A549 (cell line): ENCODE results near the gene ANXA2. TPM values are rescaled to one million over a fixed set of nuclear protein-coding genes. Genes with fewer than 3 reads are reported as not detected.

Experiments
- ATAC-seq, 2 experiments: fragments of 200-7000 bp in 1 of 2; fragments of >200 bp in 1 of 2; cut with Nextera tagmentation in 1 of 2; cut with Tn5 transposase in 1 of 2; 3 replicates each; pipeline versions ENCODE4 v1.8.0 to v1.9.1; 2018 to 2020; ENCODE audit warnings: mild to moderate bottlenecking in 1 of 2, moderate library complexity in 1 of 2
- CTCF ChIA-PET: fragments of 300-600 bp; sonication (Branson Sonifier 250); formaldehyde crosslinking; extraction: SDS; loops from one replicate; lab custom pipeline; 2021; ENCODE audit warnings: antibody characterized with exemption, inconsistent platforms; lab: Yijun Ruan, JAX
- POLR2A ChIA-PET: fragments of 350-600 bp; formaldehyde crosslinking; extraction: SDS; loops from one replicate; lab custom pipeline; 2021; ENCODE audit warnings: antibody characterized with exemption, inconsistent platforms; lab: Yijun Ruan, JAX
- DNase-seq, 2 experiments: peaks; one replicate each; pipeline versions ENCODE4 v3.0.0 to v3.0.0-alpha.2; 2011 to 2016; ENCODE audit warnings: low read depth in 1 of 2, low spot score in 1 of 2
- FAIRE-seq: peaks from 2 replicates; lab custom pipeline; 2011; peaks lifted over from hg19 to GRCh38; lab: Jason Lieb, UNC
- H3K27ac ChIP-seq, 2 experiments: fragments of >200 bp; sonication (Bioruptor Twin); formaldehyde crosslinking; 3 replicates each; pipeline ENCODE4 v1.5.1; 2016 to 2017
- H3K4me1 ChIP-seq: fragments of >200 bp; sonication (Bioruptor Twin); formaldehyde crosslinking; 3 replicates; pipeline ENCODE4 v1.6.1; 2016
- H3K4me2 ChIP-seq: fragments of >200 bp; sonication (Bioruptor Twin); formaldehyde crosslinking; 3 replicates; pipeline ENCODE4 v1.6.1; 2016
- H3K4me3 ChIP-seq: fragments of >200 bp; sonication (Bioruptor Twin); formaldehyde crosslinking; 3 replicates; pipeline ENCODE4 v1.5.1; 2016
- H3K9me3 ChIP-seq: fragments of >200 bp; sonication (Bioruptor Twin); formaldehyde crosslinking; 3 replicates; pipeline ENCODE4 v1.6.1; 2016
- BCL3 ChIP-seq: fragments of >200 bp; sonication (Bioruptor Twin); formaldehyde crosslinking; IDR thresholded peaks from 3 replicates; pipeline ENCODE4 v1.6.1; 2016
- CBX8 ChIP-seq: fragments of 200-600 bp; sonication (generic); IDR thresholded peaks from 2 replicates; pipeline ENCODE4 v1.6.1; 2016
- CEBPB ChIP-seq, 2 experiments: fragments of >200 bp in 1 of 2; sonication (Bioruptor Twin) in 1 of 2; formaldehyde crosslinking in 1 of 2; IDR thresholded peaks; 2 replicates each; pipeline ENCODE4 v1.6.1; 2012 to 2016
- CHD4 ChIP-seq: fragments of 200-600 bp; sonication (generic); IDR thresholded peaks from 2 replicates; pipeline ENCODE4 v1.6.1; 2016; ENCODE audit warnings: antibody characterized with exemption, mild to moderate bottlenecking, borderline replicate concordance
- CTCF ChIP-seq: fragments of >200 bp; sonication (Bioruptor Twin); formaldehyde crosslinking; IDR thresholded peaks from 3 replicates; pipeline ENCODE4 v1.5.1; 2016
- E2F6 ChIP-seq: IDR thresholded peaks from 2 replicates; pipeline ENCODE4 v1.6.1; 2012; ENCODE audit warnings: low read depth, borderline replicate concordance
- EHMT2 ChIP-seq: fragments of 200-600 bp; sonication (generic); IDR thresholded peaks from 2 replicates; pipeline ENCODE4 v1.6.1; 2016; ENCODE audit warnings: antibody characterized with exemption, low read depth, mild to moderate bottlenecking, moderate library complexity
- ELK1 ChIP-seq: fragments of 150-350 bp; IDR thresholded peaks from 2 replicates; pipeline ENCODE4 v1.6.1; 2014; ENCODE audit warnings: low read depth, mild to moderate bottlenecking, low read length
- EP300 ChIP-seq, 2 experiments: fragments of >200 bp; sonication (Bioruptor Twin); formaldehyde crosslinking; IDR thresholded peaks; 2 replicates in 1 of 2; 3 replicates in 1 of 2; pipeline ENCODE4 v1.6.1; 2016 to 2017
- ESRRA ChIP-seq: fragments of 150-350 bp; IDR thresholded peaks from 2 replicates; pipeline ENCODE4 v1.6.1; 2014; ENCODE audit warnings: mild to moderate bottlenecking, low read length, borderline replicate concordance
- FOSB ChIP-seq: fragments of 250-450 bp; sonication (Bioruptor Pico); IDR thresholded peaks from 2 replicates; pipeline ENCODE4 v1.5.0; 2020; ENCODE audit warnings: mild to moderate bottlenecking, moderate library complexity
- FOSL2 ChIP-seq, 2 experiments: fragments of 450-650 bp in 1 of 2; fragments of >200 bp in 1 of 2; sonication (Bioruptor Twin) in 1 of 2; formaldehyde crosslinking; IDR thresholded peaks; 2 replicates each; pipeline versions ENCODE4 v1.5.0 to v1.6.1; 2016 to 2020; ENCODE audit warnings: mild to moderate bottlenecking in 1 of 2, moderate library complexity in 1 of 2
- FOXS1 ChIP-seq: fragments of 250-450 bp; sonication (Bioruptor Pico); IDR thresholded peaks from 2 replicates; pipeline ENCODE4 v1.5.0; 2020; ENCODE audit warnings: mild to moderate bottlenecking, moderate library complexity
- GATA3 ChIP-seq: IDR thresholded peaks from 2 replicates; pipeline ENCODE4 v1.6.1; 2012; ENCODE audit warnings: borderline replicate concordance
- HEYL ChIP-seq: fragments of 250-450 bp; sonication (Bioruptor Pico); IDR thresholded peaks from 2 replicates; pipeline ENCODE4 v1.8.0; 2021; ENCODE audit warnings: mild to moderate bottlenecking, moderate library complexity
- HOXA7 ChIP-seq: fragments of 250-450 bp; sonication (Bioruptor Pico); IDR thresholded peaks from 2 replicates; pipeline ENCODE4 v1.5.0; 2020; ENCODE audit warnings: mild to moderate bottlenecking, moderate library complexity
- HOXB13 ChIP-seq: fragments of 250-450 bp; sonication (Bioruptor Pico); IDR thresholded peaks from 2 replicates; pipeline ENCODE4 v1.5.0; 2020; ENCODE audit warnings: low read depth, mild to moderate bottlenecking, moderate library complexity
- JUN ChIP-seq, 2 experiments: fragments of >200 bp; sonication (Bioruptor Twin); formaldehyde crosslinking; IDR thresholded peaks; 2 replicates in 1 of 2; 3 replicates in 1 of 2; pipeline ENCODE4 v1.6.1; 2016 to 2017
- JUNB ChIP-seq: fragments of >200 bp; sonication (Bioruptor Twin); formaldehyde crosslinking; IDR thresholded peaks from 2 replicates; pipeline ENCODE4 v1.6.1; 2016
- KDM5A ChIP-seq: fragments of 200-600 bp; sonication (generic); IDR thresholded peaks from 2 replicates; pipeline ENCODE4 v1.6.1; 2016; ENCODE audit warnings: antibody characterized with exemption, mild to moderate bottlenecking
- MAX ChIP-seq: IDR thresholded peaks from 2 replicates; pipeline ENCODE4 v1.6.1; 2012
- MAZ ChIP-seq: fragments of 150-350 bp; IDR thresholded peaks from 2 replicates; pipeline ENCODE4 v1.6.1; 2014; ENCODE audit warnings: antibody characterized with exemption, low read depth, low read length, borderline replicate concordance
- NFE2L2 ChIP-seq: fragments of 150-350 bp; conservative IDR thresholded peaks from 2 replicates; pipeline ENCODE4 v1.6.1; 2014; ENCODE audit warnings: low read length
- NPAS2 ChIP-seq: fragments of 250-450 bp; sonication (Bioruptor Pico); IDR thresholded peaks from 2 replicates; pipeline ENCODE4 v1.8.0; 2022; ENCODE audit warnings: mild to moderate bottlenecking, moderate library complexity, borderline replicate concordance
- NR3C1 ChIP-seq: fragments of >200 bp; sonication (Bioruptor Twin); formaldehyde crosslinking; IDR thresholded peaks from 3 replicates; pipeline ENCODE4 v1.6.1; 2017
- POLR2A ChIP-seq: IDR thresholded peaks from 2 replicates; pipeline ENCODE4 v1.6.1; 2012; ENCODE audit warnings: mild to moderate bottlenecking, low read length
- POLR2AphosphoS2 ChIP-seq: conservative IDR thresholded peaks from 2 replicates; pipeline ENCODE4 v1.6.1; 2012; ENCODE audit warnings: low read length, improper control_type of control experiment, inconsistent platforms
- RAD21 ChIP-seq, 2 experiments: fragments of >200 bp in 1 of 2; sonication (Bioruptor Twin) in 1 of 2; formaldehyde crosslinking in 1 of 2; IDR thresholded peaks in 1 of 2; conservative IDR thresholded peaks in 1 of 2; 2 replicates in 1 of 2; 3 replicates in 1 of 2; pipeline ENCODE4 v1.6.1; 2012 to 2018; ENCODE audit warnings: inconsistent platforms in 1 of 2
- RCOR1 ChIP-seq: fragments of 150-350 bp; IDR thresholded peaks from 2 replicates; pipeline ENCODE4 v1.6.1; 2014; ENCODE audit warnings: antibody characterized with exemption, low read length, low read depth
- RNF2 ChIP-seq: fragments of 200-600 bp; sonication (generic); IDR thresholded peaks from 2 replicates; pipeline ENCODE4 v1.6.1; 2016; ENCODE audit warnings: low read depth, mild to moderate bottlenecking, antibody characterized with exemption, moderate library complexity, borderline replicate concordance
- SMC3 ChIP-seq: fragments of >200 bp; sonication (Bioruptor Twin); formaldehyde crosslinking; IDR thresholded peaks from 3 replicates; pipeline ENCODE4 v1.6.1; 2018; ENCODE audit warnings: inconsistent platforms
- SREBF2 ChIP-seq: fragments of 450-650 bp; IDR thresholded peaks from 2 replicates; pipeline ENCODE4 v1.6.1; 2014; ENCODE audit warnings: mild to moderate bottlenecking, moderate library complexity
- TP53 ChIP-seq: fragments of 250-450 bp; sonication (Bioruptor Pico); IDR thresholded peaks from 2 replicates; pipeline ENCODE4 v1.5.0; 2021; ENCODE audit warnings: mild to moderate bottlenecking, moderate library complexity
- ZSCAN20 ChIP-seq: fragments of 250-450 bp; sonication (Bioruptor Pico); IDR thresholded peaks from 2 replicates; pipeline ENCODE4 v1.8.0; 2022; ENCODE audit warnings: mild to moderate bottlenecking, moderate library complexity
- WGBS: methylation state at CpG from one replicate; pipeline ENCODE4 v1.1.6; 2017; ENCODE audit errors: missing lambda C conversion rate; 5-methylcytosine and 5-hydroxymethylcytosine counted together
- polyA plus RNA-seq, 4 experiments: library from polyadenylated mRNA; depleted of rRNA in 3 of 4; stranded (reverse); fragments of >200 nt; fragmentation: RNase III in 1 of 4; extraction: RNeasy Plus Mini Kit Qiagen cat#74134 plus additional on column Dnase treatment in 1 of 4; gene quantifications; 2 replicates in 3 of 4; 3 replicates in 1 of 4; pipeline ENCODE4 v1.2.3, GENCODE V29; 2011 to 2017

The ANXA2 gene
- polyA plus RNA-seq, 2 of the 4 experiments (the other 2 are of a cell fraction): 4,707 to 5,746 TPM

- TF ChIP-seq MAZ (no peak), RAD21 (conservative IDR thresholded peaks at IDR 0.05 in 1 of 2, IDR thresholded peaks at IDR 0.05 in 1 of 2) (no peak), NPAS2 (CRISPR knock-in tag) (no peak), RCOR1 (no peak), CHD4 (no peak)
- TF ChIP-seq, all 56 proteins: peak for 8
Observed at GRCh38 chr15:60391722-60392315, 6.0 kb downstream of the ANXA2 start (continued).

- Histone ChIP-seq H3K27ac (peak overlapping the region; percentile 97 to 99), H3K9me3 (no peaks in the 10 kb centered on the region), H3K4me3 (peak overlapping the region; percentile 35), H3K4me2 (peak overlapping the region; percentile 94), H3K4me1 (peaks cover 88% of the 10 kb centered on the region)
- ChIA-PET CTCF (interaction anchor here (0.8 to 6.5 kb wide), 9 partner anchors 8 to 130 kb away, joined by 3 to 58 read pairs (median 4); no protein-coding TSS in a partner anchor), POLR2A (interaction anchor here (0.6 to 10.2 kb wide), 12 partner anchors 9 to 53 kb away, joined by 3 to 152 read pairs (median 5); no protein-coding TSS in a partner anchor)
- DNase-seq (peak in 1 of 2 experiments; percentile 82), FAIRE-seq (peak; percentile 65), ATAC-seq (peak; percentile 33 to 46)
- 4% methylated on average over 6 of the region's 6 CpGs for WGBS
- TF ChIP-seq ESRRA: no peak
- no peak for TF ChIP-seq NFE2L2
- peak; percentile 38 for TF ChIP-seq SMC3
- peak; percentile 82; the same call in 1 of the 2 replicates for TF ChIP-seq TP53 (CRISPR knock-in tag)
- no peak for TF ChIP-seq HOXB13 (CRISPR knock-in tag)
- no peak for TF ChIP-seq SREBF2
- TF ChIP-seq JUN (IDR thresholded peaks at IDR 0.05): peak; percentile 36 to 40; a peak in 1 of 5 replicates
- TF ChIP-seq CHD4: no peak
- peak; percentile 24 to 56; a peak in 4 of 5 replicates for TF ChIP-seq RAD21 (conservative IDR thresholded peaks at IDR 0.05 in 1 of 2, IDR thresholded peaks at IDR 0.05 in 1 of 2)
- no peak for TF ChIP-seq RNF2
- TF ChIP-seq FOSL2 (IDR thresholded peaks at IDR 0.05): peak; percentile 70
- TF ChIP-seq FOSL2 (CRISPR knock-in tag; IDR thresholded peaks at IDR 0.05): peak; percentile 78
- no peak for TF ChIP-seq ZSCAN20 (CRISPR knock-in tag)
- TF ChIP-seq CBX8: no peak
- no peak for TF ChIP-seq ELK1
- no peak for TF ChIP-seq POLR2A
- no peak for TF ChIP-seq NR3C1
- TF ChIP-seq E2F6: no peak
- peak; percentile 88 for TF ChIP-seq FOSB (CRISPR knock-in tag)
- TF ChIP-seq EHMT2: no peak
- no peak for TF ChIP-seq KDM5A
- TF ChIP-seq RCOR1: no peak
- no peak for TF ChIP-seq NPAS2 (CRISPR knock-in tag)
- no peak for TF ChIP-seq EP300 (IDR thresholded peaks at IDR 0.05)
- TF ChIP-seq JUNB: peak; percentile 53
- TF ChIP-seq CTCF: peak; percentile 30; the same call in 1 of the 3 replicates
- 0 out of 2 replicates have a peak, but pooled peaks have one; percentile 47 for TF ChIP-seq HOXA7
- no peak for TF ChIP-seq HEYL (CRISPR knock-in tag)
- 0 out of 2 replicates have a peak, but pooled peaks have one; percentile 98 for TF ChIP-seq POLR2AphosphoS2
- peak; percentile 43 for TF ChIP-seq MAX
- TF ChIP-seq CEBPB (IDR thresholded peaks at IDR 0.05): peak in 1 of 2 experiments; percentile 36; a peak in 1 of 4 replicates
- TF ChIP-seq GATA3: 0 out of 2 replicates have a peak, but pooled peaks have one; percentile 30
- no peak for TF ChIP-seq FOXS1
- peak; percentile 29; the same call in 1 of the 3 replicates for TF ChIP-seq BCL3
Observed at GRCh38 chr15:60390871-60391501, 6.8 kb downstream of the ANXA2 start.
